Retinal pigment epithelial cell (primary cell): ENCODE measurements around the gene SMYD2.
"Not testable (repeated sequence)": the region's sequence is repeated elsewhere in the genome, so short reads cannot be mapped to it uniquely, and the experiment has no call there.

Experiments
- DNase-seq: peaks from one replicate; pipeline ENCODE4 v3.0.0-alpha.2; 2010; ENCODE audit warnings: low read depth
- H3K4me3 ChIP-seq: 2 replicates; pipeline ENCODE4 v1.5.1; 2011; ENCODE audit warnings: mild to moderate bottlenecking, low read length, control low read depth, moderate library complexity
- TF ChIP-seq, protein P1 (sequence below): conservative IDR thresholded peaks from 2 replicates; pipeline ENCODE4 v1.5.1; 2011; ENCODE audit warnings: low read depth, low read length, control low read depth, inconsistent platforms

Gene SMYD2

DNA sequence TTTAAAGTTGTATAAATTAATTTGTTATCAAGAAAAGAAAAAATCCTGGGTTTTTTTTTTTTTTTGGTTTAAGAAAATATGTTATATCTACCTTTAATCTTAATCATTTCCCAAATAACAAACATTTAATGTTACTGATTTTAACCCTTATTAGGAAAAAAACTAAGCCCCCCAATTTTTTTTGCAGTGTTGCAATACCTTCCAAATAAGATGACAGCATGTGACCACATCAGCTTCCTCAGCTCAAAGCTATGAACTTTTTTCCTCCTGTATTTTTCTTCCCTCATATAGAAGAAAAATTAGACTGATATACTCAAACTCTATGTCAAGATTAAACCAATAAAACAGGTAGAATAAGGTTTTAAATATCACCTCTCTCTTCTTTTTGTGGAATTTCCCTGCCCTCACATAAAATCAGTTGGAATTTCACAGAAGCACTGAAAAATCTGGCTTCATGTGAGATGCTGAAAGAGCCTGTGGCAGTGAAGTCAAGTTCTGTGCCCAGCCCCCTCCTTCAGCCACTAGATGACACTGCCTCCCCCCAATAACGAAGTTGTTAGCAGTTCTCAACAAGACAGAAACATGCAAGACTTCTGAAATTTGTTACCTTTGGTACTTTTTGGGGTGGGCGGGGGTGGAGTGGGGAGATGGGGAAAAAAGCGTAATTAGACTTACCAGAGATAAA, 9.6 kb upstream of the SMYD2 start:
- H3K4me3 ChIP-seq: no peak overlapping the region
- DNase-seq: no peak
- TF ChIP-seq, protein P1, sequence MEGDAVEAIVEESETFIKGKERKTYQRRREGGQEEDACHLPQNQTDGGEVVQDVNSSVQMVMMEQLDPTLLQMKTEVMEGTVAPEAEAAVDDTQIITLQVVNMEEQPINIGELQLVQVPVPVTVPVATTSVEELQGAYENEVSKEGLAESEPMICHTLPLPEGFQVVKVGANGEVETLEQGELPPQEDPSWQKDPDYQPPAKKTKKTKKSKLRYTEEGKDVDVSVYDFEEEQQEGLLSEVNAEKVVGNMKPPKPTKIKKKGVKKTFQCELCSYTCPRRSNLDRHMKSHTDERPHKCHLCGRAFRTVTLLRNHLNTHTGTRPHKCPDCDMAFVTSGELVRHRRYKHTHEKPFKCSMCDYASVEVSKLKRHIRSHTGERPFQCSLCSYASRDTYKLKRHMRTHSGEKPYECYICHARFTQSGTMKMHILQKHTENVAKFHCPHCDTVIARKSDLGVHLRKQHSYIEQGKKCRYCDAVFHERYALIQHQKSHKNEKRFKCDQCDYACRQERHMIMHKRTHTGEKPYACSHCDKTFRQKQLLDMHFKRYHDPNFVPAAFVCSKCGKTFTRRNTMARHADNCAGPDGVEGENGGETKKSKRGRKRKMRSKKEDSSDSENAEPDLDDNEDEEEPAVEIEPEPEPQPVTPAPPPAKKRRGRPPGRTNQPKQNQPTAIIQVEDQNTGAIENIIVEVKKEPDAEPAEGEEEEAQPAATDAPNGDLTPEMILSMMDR: no peak

DNA sequence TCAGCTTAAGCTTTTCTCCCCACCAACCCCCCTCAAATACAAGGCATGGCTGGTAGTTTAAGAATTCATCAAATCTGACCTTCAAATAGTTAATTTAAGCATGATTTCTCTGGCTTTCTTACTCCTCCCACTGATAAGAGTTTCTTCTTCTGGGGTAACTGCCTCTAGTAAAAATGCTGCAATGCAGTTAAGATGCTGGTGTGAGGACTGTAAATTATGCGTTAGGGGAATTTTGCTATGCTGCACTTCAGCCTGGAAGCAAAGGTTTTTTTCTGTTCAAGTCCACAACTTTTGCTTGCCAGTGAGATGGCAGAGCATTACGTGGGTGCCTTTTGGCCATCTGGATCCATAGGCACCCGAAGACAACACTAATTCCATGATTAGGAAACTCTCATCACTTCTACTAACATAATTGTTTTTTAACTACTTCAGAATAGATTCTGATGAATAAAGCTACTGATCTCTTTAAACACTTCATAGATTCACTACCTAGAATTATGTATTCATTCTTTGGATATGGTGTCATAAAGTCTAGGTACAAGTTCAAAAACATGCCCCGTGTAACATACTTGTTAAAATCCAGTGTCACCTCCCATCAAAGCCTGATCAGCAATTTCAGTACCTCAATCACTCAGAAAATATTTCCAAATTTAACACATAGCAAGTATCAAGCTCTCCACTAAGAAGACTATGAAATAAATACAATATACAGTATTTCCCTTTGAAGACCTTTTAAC, 8.8 kb upstream of the SMYD2 start:
- H3K4me3 ChIP-seq: no peak overlapping the region
- DNase-seq: no peak
- TF ChIP-seq, protein P1: no peak

DNA sequence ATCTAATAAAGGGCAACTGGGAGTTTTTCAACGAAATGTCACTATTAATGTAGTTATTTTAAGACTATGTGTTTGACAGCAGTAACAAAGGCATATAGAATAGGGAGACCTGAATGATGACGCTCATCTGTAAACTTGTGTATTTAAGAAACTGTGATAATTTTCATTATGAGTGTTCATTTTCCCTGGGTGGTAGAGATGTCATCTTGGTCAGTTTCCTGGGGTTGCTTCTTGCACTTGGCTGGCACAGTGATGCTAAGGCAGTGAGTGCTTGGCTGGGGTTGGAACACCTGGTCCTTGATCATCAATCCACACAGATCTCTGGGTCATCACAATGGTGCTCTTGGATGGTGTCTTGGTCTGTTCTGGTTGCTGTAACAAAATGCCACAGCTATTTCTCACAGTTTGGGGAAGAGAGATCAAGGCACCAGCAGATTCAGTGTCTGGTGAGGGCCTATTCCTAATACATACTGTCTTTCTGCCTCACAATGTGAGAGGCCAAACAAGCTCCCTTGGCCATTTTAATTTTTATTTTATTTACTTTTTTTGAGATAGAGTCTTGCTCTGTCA, 7.9 kb upstream of the SMYD2 start:
- H3K4me3 ChIP-seq: no peak overlapping the region
- TF ChIP-seq, protein P1: no peak
- DNase-seq: no peak

DNA sequence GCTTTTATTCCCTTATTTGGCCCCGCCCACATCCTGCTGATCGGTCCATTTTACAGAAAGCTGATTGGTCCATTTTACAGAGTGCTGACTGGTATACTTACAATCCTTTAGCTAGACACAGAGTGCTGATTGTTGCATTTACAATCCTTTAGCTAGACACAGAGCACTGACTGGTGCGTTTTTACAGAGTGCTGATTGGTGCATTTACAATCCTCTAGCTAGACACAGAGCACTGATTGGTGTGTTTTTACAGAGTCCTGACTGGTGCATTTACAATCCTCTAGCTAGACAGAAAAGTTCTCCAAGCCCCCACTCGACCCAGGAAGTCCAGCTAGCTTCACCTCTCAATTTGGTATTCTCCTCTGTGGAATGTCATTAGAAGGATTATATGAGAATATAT, 5.3 kb upstream of the SMYD2 start:
- DNase-seq, H3K4me3 ChIP-seq: not testable (repeated sequence)

DNA sequence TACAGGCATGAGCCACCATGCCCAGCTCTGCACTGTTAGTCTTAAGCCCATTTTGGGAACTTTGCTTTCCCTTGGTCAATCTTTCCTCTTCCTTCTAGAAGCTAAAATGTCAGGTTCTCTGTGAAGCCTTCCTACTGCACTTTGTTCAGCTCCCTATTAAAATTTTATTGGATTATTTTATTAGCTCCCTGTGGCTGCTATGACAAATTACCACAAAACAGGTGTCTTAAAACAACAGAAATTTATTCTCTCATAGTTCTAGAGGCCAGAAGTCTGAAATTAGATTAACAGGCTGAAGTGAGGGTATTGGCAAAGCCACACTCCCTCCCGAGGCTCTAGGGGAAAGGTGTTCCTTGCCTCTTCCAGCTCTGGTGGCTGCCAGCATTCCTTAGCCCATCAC, 4.2 kb upstream of the SMYD2 start:
- TF ChIP-seq, protein P1: no peak

DNA sequence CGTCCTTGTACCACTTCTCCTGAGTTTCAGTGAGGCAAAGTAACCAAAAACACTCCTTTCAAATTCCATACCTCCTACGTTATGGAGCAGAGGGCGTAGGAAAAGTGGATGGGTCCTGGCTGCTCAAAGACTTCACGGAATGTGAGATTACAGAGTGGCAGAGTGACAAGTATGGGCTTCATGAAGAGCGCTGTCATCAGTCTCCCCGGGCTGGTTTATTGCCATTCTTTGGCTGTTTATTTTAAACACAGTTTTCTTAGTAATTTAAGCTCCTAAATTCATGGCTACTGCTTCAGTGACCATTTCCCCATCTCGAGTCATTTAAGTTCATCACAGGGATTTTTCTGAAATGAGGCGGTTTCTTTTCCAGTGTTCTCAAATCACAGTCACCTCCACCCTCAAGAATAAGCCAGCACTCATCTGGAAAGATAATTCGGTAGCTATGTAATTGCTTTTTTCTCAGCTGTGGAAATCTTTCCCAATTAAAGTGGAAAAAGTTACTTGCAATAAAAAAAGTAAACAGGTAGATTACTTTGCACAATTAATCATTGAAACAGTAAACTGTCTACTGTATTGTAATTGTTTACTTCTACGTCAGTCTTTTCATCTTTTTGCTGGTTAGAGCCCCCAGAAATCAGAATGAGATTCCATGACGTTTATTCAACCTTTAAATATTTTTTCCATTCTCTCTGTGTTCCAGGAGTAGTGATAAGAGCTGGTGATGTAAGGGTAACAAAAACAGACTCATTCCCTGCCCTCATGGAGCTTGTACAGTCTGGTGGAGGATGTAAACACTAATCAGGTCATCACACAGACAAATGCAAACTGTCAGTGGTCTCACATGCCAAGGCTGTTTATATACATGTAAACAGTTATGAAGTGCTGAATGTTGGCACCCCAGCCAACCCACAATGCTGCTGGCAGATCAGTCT, 3.0 kb upstream of the SMYD2 start:
- TF ChIP-seq, protein P1: no peak
- no peak overlapping the region for H3K4me3 ChIP-seq
- DNase-seq: no peak

More for the DNA sequence above, 4.2 kb upstream of the SMYD2 start:
- H3K4me3 ChIP-seq: no peak overlapping the region
- DNase-seq: no peak
